B cell (primary cell): Measurements from ENCODE around the gene MAGI2. TPM values are rescaled to one million over a fixed set of nuclear protein-coding genes. Genes with fewer than 3 reads are reported as not detected.

Experiments used
- ATAC-seq: fragments of 200-7000 bp; cut with Tn5 transposase; one replicate; pipeline ENCODE4 v1.10.0; 2021; ENCODE audit warnings: low read depth, mild to moderate bottlenecking, moderate number of reproducible peaks, moderate library complexity
- CTCF ChIA-PET: fragments of 350-600 bp; sonication (Branson Sonifier 250); formaldehyde crosslinking; loops from one replicate; lab custom pipeline; 2021; ENCODE audit warnings: antibody characterized with exemption, inconsistent platforms; lab: Charles Lee
- POLR2A ChIA-PET: fragments of 350-600 bp; sonication (Branson Sonifier 250); formaldehyde crosslinking; loops from one replicate; lab custom pipeline; 2021; ENCODE audit warnings: antibody characterized with exemption; lab: Charles Lee
- DNase-seq: peaks from one replicate; pipeline ENCODE4 v3.0.0; 2013
- H2AFZ ChIP-seq: 2 replicates; pipeline ENCODE4 v1.6.1; 2012; ENCODE audit warnings: mild to moderate bottlenecking, low read depth, low read length; ENCODE audit not compliant: insufficient read depth, poor library complexity, severe bottlenecking
- H3K27ac ChIP-seq, 2 donors: 1 replicate in 1 of 2; 2 replicates in 1 of 2; pipeline ENCODE4 v1.5.1; 2012 to 2013; ENCODE audit warnings: low read length in 2 of 2, mild to moderate bottlenecking in 2 of 2, moderate library complexity in 1 of 2
- H3K27me3 ChIP-seq, 4 experiments: fragments of 200-600 bp in 1 of 4; sonication (generic) in 1 of 4; replicated peaks in 1 of 4; 1 replicate in 2 of 4; 2 replicates in 2 of 4; pipeline versions ENCODE4 v1.6.1 to v1.7.0; 2013 to 2016; ENCODE audit warnings: low read length in 3 of 4, mild to moderate bottlenecking in 2 of 4, mixed read lengths in 1 of 4, moderate library complexity in 1 of 4; ENCODE audit not compliant: insufficient read depth in 4 of 4, control insufficient read depth in 3 of 4; ENCODE audit errors: control extremely low read depth in 1 of 4
- H3K36me3 ChIP-seq, 2 experiments: replicated peaks in 1 of 2; 1 replicate in 1 of 2; 2 replicates in 1 of 2; pipeline versions ENCODE4 v1.6.1 to v1.7.1; 2013; ENCODE audit warnings: low read length in 1 of 2; ENCODE audit not compliant: insufficient read depth in 2 of 2, control insufficient read depth in 1 of 2; ENCODE audit errors: control extremely low read depth in 1 of 2, extremely low read depth in 1 of 2
- H3K4me1 ChIP-seq, 2 donors: fragments of 200-600 bp in 1 of 2; sonication (generic) in 1 of 2; 1 replicate in 1 of 2; 2 replicates in 1 of 2; pipeline versions ENCODE4 v1.5.1 to v1.6.1; 2013 to 2017; ENCODE audit warnings: low read length in 2 of 2; ENCODE audit not compliant: control insufficient read depth in 2 of 2, insufficient read depth in 2 of 2
- H3K4me2 ChIP-seq: replicated peaks from 2 replicates; pipeline ENCODE3; 2012; ENCODE audit warnings: mild to moderate bottlenecking, low read depth, low read length; ENCODE audit not compliant: poor library complexity, severe bottlenecking
- H3K4me3 ChIP-seq, 5 experiments: fragments of 200-600 bp in 1 of 5; sonication (generic) in 1 of 5; 1 replicate in 3 of 5; 2 replicates in 2 of 5; pipeline versions ENCODE4 v1.5.1 to v1.7.0; 2011 to 2016; ENCODE audit warnings: low read length in 4 of 5, mild to moderate bottlenecking in 4 of 5, low read depth in 2 of 5, control low read depth in 1 of 5, moderate library complexity in 1 of 5; ENCODE audit not compliant: insufficient read depth in 1 of 5; ENCODE audit errors: control extremely low read depth in 1 of 5, extremely low read depth in 1 of 5
- H3K79me2 ChIP-seq: fragments of 200-600 bp; sonication (generic); one replicate; pipeline ENCODE4 v1.6.0; 2016; ENCODE audit warnings: low read length; ENCODE audit not compliant: control insufficient read depth, insufficient read depth
- H3K9ac ChIP-seq: fragments of 200-600 bp; sonication (generic); 2 replicates; pipeline ENCODE4 v1.6.1; 2017; ENCODE audit warnings: mild to moderate bottlenecking, low read length, moderate library complexity
- H3K9me3 ChIP-seq, 3 donors: one replicate each; pipeline versions ENCODE4 v1.6.1 to v1.7.1; 2013; ENCODE audit warnings: low read length in 2 of 3; ENCODE audit not compliant: control insufficient read depth in 2 of 3, insufficient read depth in 1 of 3; ENCODE audit errors: control extremely low read depth in 1 of 3
- H4K20me1 ChIP-seq: 2 replicates; pipeline ENCODE4 v1.6.0; 2012; ENCODE audit warnings: mild to moderate bottlenecking, low read length; ENCODE audit not compliant: insufficient read depth, control insufficient read depth, poor library complexity, severe bottlenecking
- H3K27ac Mint-ChIP-seq: one replicate; pipeline ENCODE4 v1.8.0; 2021; ENCODE audit warnings: mixed read lengths
- H3K27me3 Mint-ChIP-seq: one replicate; pipeline ENCODE4 v1.8.0; 2021; ENCODE audit warnings: mixed read lengths
- H3K4me1 Mint-ChIP-seq: one replicate; pipeline ENCODE4 v1.8.0; 2021; ENCODE audit warnings: mixed read lengths
- H3K4me3 Mint-ChIP-seq: one replicate; pipeline ENCODE4 v1.8.0; 2021; ENCODE audit warnings: mixed read lengths
- H3K9me3 Mint-ChIP-seq: one replicate; pipeline ENCODE4 v1.8.0; 2022; ENCODE audit warnings: mixed read lengths; ENCODE audit not compliant: insufficient read depth
- EZH2 ChIP-seq: IDR thresholded peaks from 2 replicates; pipeline ENCODE4 v1.6.1; 2012; ENCODE audit warnings: borderline replicate concordance, low read depth, mild to moderate bottlenecking, moderate library complexity, low read length; ENCODE audit not compliant: insufficient read depth, poor library complexity, severe bottlenecking
- WGBS: methylation state at CpG from one replicate; pipeline ENCODE4 v1.1.5; 2013; ENCODE audit warnings: missing lambda C conversion rate; ENCODE audit not compliant: insufficient coverage; 5-methylcytosine and 5-hydroxymethylcytosine counted together
- intact Hi-C: fragments of 100-400 bp; cut with micrococcal nuclease; formaldehyde crosslinking; loops from one replicate; pipeline ENCODE4 v1.10.0; 2022
- polyA plus RNA-seq: library from polyadenylated mRNA; depleted of rRNA; stranded (reverse); fragments of >200 nt; gene quantifications from 2 replicates; pipeline ENCODE4 v1.2.3, GENCODE V29; 2012
- total RNA-seq, 2 donors: library from RNA; stranded (reverse); fragments of 120-200 nt in 1 of 2; gene quantifications; 1 replicate in 1 of 2; 2 replicates in 1 of 2; pipeline versions ENCODE4 v1.2.3 to v1.2.4, GENCODE V29; 2013 to 2022
- TF ChIP-seq, protein P1 (sequence below): fragments of 200-600 bp; IDR thresholded peaks from one replicate; pipeline ENCODE4 v1.8.0; 2022; ENCODE audit warnings: antibody characterized with exemption, mild to moderate bottlenecking

Gene MAGI2
- total and polyA plus RNA-seq, 2 donors (not counting 1 experiment from before 2014, with no cell fraction given) = 0.16 to 0.64 TPM

DNA sequence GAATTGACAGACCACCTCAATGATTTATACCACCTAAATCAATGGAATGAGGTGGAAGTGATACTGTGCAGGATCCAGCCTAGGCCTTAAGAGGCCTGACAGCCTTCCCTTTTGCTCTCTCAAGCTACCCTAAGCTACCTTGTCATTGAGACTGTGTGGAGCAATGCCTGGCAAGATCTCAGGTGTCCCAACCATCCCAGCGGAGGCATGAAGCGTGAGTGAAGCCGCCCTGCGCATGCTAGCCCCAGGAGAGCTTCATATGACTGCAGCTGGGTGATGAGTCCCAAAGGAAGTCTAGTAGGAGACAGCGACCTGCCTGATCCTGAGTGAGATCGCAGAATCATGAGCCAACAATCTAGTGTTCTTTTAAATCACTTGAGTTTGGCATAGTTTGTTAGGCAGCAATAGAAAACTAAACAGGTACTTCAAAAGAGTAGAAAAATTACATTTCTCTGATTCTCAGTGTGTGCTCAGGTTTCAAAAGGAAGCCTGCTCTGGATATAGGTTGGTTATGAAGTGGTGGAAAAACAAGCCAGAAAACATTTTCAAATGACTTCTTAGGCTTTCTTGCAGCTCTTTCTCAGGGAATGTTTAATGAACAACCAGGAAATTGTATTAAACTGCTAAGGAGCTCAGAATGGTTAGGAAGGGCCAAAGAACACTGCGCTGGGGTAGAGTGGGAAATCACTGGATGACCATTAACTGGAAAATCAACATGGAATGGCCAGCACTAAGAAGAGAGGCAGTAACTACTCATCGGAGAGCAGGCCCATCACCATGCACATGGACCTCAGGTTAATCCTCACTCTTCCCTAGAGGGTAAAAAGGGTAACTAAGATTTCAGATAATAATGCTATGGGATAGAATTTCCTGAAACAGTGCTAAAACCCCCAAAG is 1119.7 kb downstream of the MAGI2 start:
- DNase-seq = no peak
- no peaks in the 10 kb centered on the region for H3K9me3 Mint-ChIP-seq
- H3K4me1 ChIP-seq = no peaks in the 10 kb centered on the region
- H3K9ac ChIP-seq = no peak overlapping the region
- ATAC-seq = no peak
- no peak overlapping the region for H3K4me3 Mint-ChIP-seq
- no peak overlapping the region for H3K4me3 ChIP-seq
- TF ChIP-seq EZH2 = no peak
- TF ChIP-seq, protein P1, sequence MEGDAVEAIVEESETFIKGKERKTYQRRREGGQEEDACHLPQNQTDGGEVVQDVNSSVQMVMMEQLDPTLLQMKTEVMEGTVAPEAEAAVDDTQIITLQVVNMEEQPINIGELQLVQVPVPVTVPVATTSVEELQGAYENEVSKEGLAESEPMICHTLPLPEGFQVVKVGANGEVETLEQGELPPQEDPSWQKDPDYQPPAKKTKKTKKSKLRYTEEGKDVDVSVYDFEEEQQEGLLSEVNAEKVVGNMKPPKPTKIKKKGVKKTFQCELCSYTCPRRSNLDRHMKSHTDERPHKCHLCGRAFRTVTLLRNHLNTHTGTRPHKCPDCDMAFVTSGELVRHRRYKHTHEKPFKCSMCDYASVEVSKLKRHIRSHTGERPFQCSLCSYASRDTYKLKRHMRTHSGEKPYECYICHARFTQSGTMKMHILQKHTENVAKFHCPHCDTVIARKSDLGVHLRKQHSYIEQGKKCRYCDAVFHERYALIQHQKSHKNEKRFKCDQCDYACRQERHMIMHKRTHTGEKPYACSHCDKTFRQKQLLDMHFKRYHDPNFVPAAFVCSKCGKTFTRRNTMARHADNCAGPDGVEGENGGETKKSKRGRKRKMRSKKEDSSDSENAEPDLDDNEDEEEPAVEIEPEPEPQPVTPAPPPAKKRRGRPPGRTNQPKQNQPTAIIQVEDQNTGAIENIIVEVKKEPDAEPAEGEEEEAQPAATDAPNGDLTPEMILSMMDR = no peak
- intact Hi-C loops = no loop called here
- H3K27ac Mint-ChIP-seq = no peak overlapping the region
- no peaks in the 10 kb centered on the region for H3K79me2 ChIP-seq
- no peaks in the 10 kb centered on the region for H3K36me3 ChIP-seq
- no peaks in the 10 kb centered on the region for H3K9me3 ChIP-seq
- H3K27me3 Mint-ChIP-seq = no peaks in the 10 kb centered on the region
- POLR2A ChIA-PET = no interaction called here
- H2AFZ ChIP-seq = no peak overlapping the region
- no peak overlapping the region for H3K4me2 ChIP-seq
- WGBS = 94% methylated on average over 5 of the region's 8 CpGs
- H4K20me1 ChIP-seq = no peaks in the 10 kb centered on the region
- H3K27me3 ChIP-seq = no peaks in the 10 kb centered on the region
- no peaks in the 10 kb centered on the region for H3K4me1 Mint-ChIP-seq
- CTCF ChIA-PET = no interaction called here
- no peak overlapping the region for H3K27ac ChIP-seq

DNA sequence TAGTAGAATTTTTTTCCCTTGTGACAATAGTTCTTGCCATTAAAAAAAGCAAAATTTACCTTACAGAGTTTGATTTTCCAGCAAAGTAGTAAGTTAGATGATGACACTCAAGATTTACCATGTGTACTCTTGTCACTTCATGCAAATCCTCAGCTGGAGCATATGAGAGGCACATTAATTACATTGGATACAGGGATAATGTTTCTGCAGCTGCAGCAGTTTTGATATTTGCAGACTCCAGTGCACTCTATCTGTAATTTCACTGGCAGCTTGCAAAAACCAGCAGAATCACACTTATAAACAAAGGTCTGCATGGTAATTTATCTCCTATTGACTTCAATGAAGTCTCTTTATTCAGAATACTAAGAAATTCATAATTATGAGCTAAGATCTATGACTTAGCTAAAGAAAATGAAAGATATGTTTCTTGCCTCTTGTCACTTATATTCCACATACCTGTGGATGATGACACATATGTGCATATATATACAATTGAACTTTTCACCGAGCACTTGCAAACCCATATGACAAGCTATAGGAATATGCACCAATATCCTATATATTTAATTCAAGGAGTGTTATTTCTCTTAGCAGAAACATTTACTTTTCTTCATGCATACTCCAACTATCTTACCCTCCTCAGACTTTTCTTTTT is 1124.3 kb downstream of the MAGI2 start:
- peaks cover 0 to 2% (median 0%) of the 10 kb centered on the region in 4 experiments for H3K27me3 ChIP-seq

More for the DNA sequence above, 1124.3 kb downstream of the MAGI2 start:
- no peak overlapping the region for H3K4me2 ChIP-seq
- ChIA-PET CTCF (no interaction called here), POLR2A (no interaction called here)
- no peaks in the 10 kb centered on the region for H3K4me1 ChIP-seq
- H3K36me3 ChIP-seq = no peaks in the 10 kb centered on the region
- H3K9ac ChIP-seq = no peak overlapping the region
- H3K27ac ChIP-seq = no peak overlapping the region
- no peak overlapping the region for H3K4me3 ChIP-seq
- no peak overlapping the region for H3K4me3 Mint-ChIP-seq
- TF ChIP-seq, protein P1 = no peak
- TF ChIP-seq EZH2 = no peak
- no peaks in the 10 kb centered on the region for H3K4me1 Mint-ChIP-seq
- no peak for ATAC-seq
- no peaks in the 10 kb centered on the region for H3K79me2 ChIP-seq
- no peaks in the 10 kb centered on the region for H3K9me3 Mint-ChIP-seq
- no peak overlapping the region for H2AFZ ChIP-seq
- WGBS = no CpG with 5 or more reads among the region's 1 CpG
- no peak overlapping the region for H3K27ac Mint-ChIP-seq
- no peaks in the 10 kb centered on the region for H3K9me3 ChIP-seq
- no peaks in the 10 kb centered on the region for H4K20me1 ChIP-seq
- no peaks in the 10 kb centered on the region for H3K27me3 Mint-ChIP-seq
- intact Hi-C loops = no loop called here
- DNase-seq = no peak
